Endodermal cell (in vitro differentiated cells): ENCODE data around the gene BRK1. TPM values are rescaled to one million over a fixed set of nuclear protein-coding genes. Genes with fewer than 3 reads are reported as not detected.

Experiments
- DNase-seq: peaks from one replicate; pipeline ENCODE4 v3.0.0-alpha.2; 2017
- H3K27ac ChIP-seq: 2 replicates; pipeline ENCODE4 v1.5.1; 2013; ENCODE audit warnings: mild to moderate bottlenecking, low read depth, low read length, moderate library complexity
- H3K27me3 ChIP-seq: 2 replicates; pipeline ENCODE4 v1.6.1; 2013; ENCODE audit warnings: mild to moderate bottlenecking, low read length, moderate library complexity; ENCODE audit not compliant: insufficient read depth, control insufficient read depth, poor library complexity, severe bottlenecking
- H3K36me3 ChIP-seq: 2 replicates; pipeline ENCODE4 v1.7.0; 2013; ENCODE audit warnings: mild to moderate bottlenecking, low read length, moderate library complexity; ENCODE audit not compliant: control insufficient read depth, insufficient read depth
- H3K4me1 ChIP-seq: one replicate; pipeline ENCODE4 v1.7.0; 2013; ENCODE audit warnings: low read length; ENCODE audit not compliant: control insufficient read depth, insufficient read depth
- H3K4me3 ChIP-seq: 2 replicates; pipeline ENCODE4 v1.5.1; 2013; ENCODE audit warnings: mild to moderate bottlenecking, low read length, moderate library complexity
- H3K9ac ChIP-seq: 2 replicates; pipeline ENCODE4 v1.6.1; 2013; ENCODE audit warnings: mild to moderate bottlenecking, low read length, moderate library complexity; ENCODE audit not compliant: poor library complexity, severe bottlenecking; ENCODE audit errors: extremely low read depth
- H3K9me3 ChIP-seq: 2 replicates; pipeline ENCODE4 v1.6.1; 2013; ENCODE audit warnings: mild to moderate bottlenecking, low read length, moderate library complexity; ENCODE audit not compliant: control insufficient read depth
- H3K27ac Mint-ChIP-seq: 2 replicates; pipeline ENCODE4 v1.8.0; 2020; ENCODE audit warnings: mixed read lengths
- H3K27me3 Mint-ChIP-seq: 2 replicates; pipeline ENCODE4 v1.8.0; 2021; ENCODE audit warnings: mild to moderate bottlenecking, mixed read lengths; ENCODE audit not compliant: insufficient read depth
- H3K36me3 Mint-ChIP-seq: 2 replicates; pipeline ENCODE4 v1.8.0; 2020; ENCODE audit warnings: low read depth, mixed read lengths
- H3K4me1 Mint-ChIP-seq: 2 replicates; pipeline ENCODE4 v1.8.0; 2020; ENCODE audit warnings: mixed read lengths
- H3K4me3 Mint-ChIP-seq: 2 replicates; pipeline ENCODE4 v1.8.0; 2020; ENCODE audit warnings: mild to moderate bottlenecking, moderate library complexity, mixed read lengths
- H3K9me3 Mint-ChIP-seq: 2 replicates; pipeline ENCODE4 v1.8.0; 2020; ENCODE audit warnings: mild to moderate bottlenecking, mixed read lengths
- CTCF ChIP-seq: fragments of 200-600 bp; sonication (generic); conservative IDR thresholded peaks from 2 replicates; pipeline ENCODE4 v1.5.0; 2021; ENCODE audit warnings: antibody characterized with exemption, mild to moderate bottlenecking
- whole genome bisulfite sequencing, 2 experiments: methylation state at CpG; one replicate each; pipeline versions ENCODE4 v1.1.5 to v1.1.7; 2013; ENCODE audit warnings: missing lambda C conversion rate in 2 of 2, mixed read lengths in 1 of 2; ENCODE audit not compliant: insufficient coverage in 1 of 2, insufficient read length in 1 of 2; 5-methylcytosine and 5-hydroxymethylcytosine counted together
- total RNA-seq, 2 donors: library from RNA; stranded (reverse); fragmentation: NEBNext Ultra II Directional in 1 of 2; extraction: Animal tissue kit (Norgen Biotek cat#: 25700) in 1 of 2; gene quantifications; 2 replicates in 1 of 2; 3 replicates in 1 of 2; pipeline ENCODE4 v1.2.1, GENCODE V29; 2021

The BRK1 gene
- total RNA-seq, 2 donors from 2014 or later, result 110 to 116 TPM

- no peak overlapping the region for H3K9ac ChIP-seq
- WGBS, 2 experiments, result 94 to 95% methylated on average over 8 to 14 of the region's 14 CpGs
- no peaks in the 10 kb centered on the region for H3K27me3 ChIP-seq
- H3K4me1 ChIP-seq, result no peaks in the 10 kb centered on the region
- Mint-ChIP-seq H3K36me3 (peaks cover 46% of the 10 kb centered on the region), H3K27me3 (no peaks in the 10 kb centered on the region), H3K4me3 (no peak overlapping the region), H3K4me1 (no peaks in the 10 kb centered on the region), H3K27ac (no peak overlapping the region), H3K9me3 (no peaks in the 10 kb centered on the region)
- no peak for TF ChIP-seq CTCF
- no peaks in the 10 kb centered on the region for H3K9me3 ChIP-seq
- no peak overlapping the region for H3K4me3 ChIP-seq
- peaks cover 35% of the 10 kb centered on the region for H3K36me3 ChIP-seq
- DNase-seq, result no peak
- H3K27ac ChIP-seq, result no peak overlapping the region
Measured at GRCh38 chr3:10154335-10155122, 39.1 kb downstream of the BRK1 start.

- no peak overlapping the region for H3K4me3 Mint-ChIP-seq
- no peaks in the 10 kb centered on the region for H3K27me3 ChIP-seq
- no peak for DNase-seq
- no peak overlapping the region for H3K27ac Mint-ChIP-seq
- H3K9me3 ChIP-seq, result no peaks in the 10 kb centered on the region
- no peak overlapping the region for H3K27ac ChIP-seq
- no peaks in the 10 kb centered on the region for H3K4me1 Mint-ChIP-seq
- H3K4me3 ChIP-seq, result no peak overlapping the region
- H3K4me1 ChIP-seq, result no peaks in the 10 kb centered on the region
- peaks cover 40% of the 10 kb centered on the region for H3K36me3 Mint-ChIP-seq
- no peaks in the 10 kb centered on the region for H3K27me3 Mint-ChIP-seq
- H3K9me3 Mint-ChIP-seq, result no peaks in the 10 kb centered on the region
- no peak overlapping the region for H3K9ac ChIP-seq
- WGBS, 2 experiments, result 98 to 100% methylated on average over 3 to 4 of the region's 4 CpGs
- no peak for TF ChIP-seq CTCF
- H3K36me3 ChIP-seq, result peaks cover 29% of the 10 kb centered on the region
Measured at GRCh38 chr3:10155123-10155472, 39.6 kb downstream of the BRK1 start.

- Histone ChIP-seq H3K27me3 (no peaks in the 10 kb centered on the region), H3K4me3 (no peak overlapping the region), H3K27ac (no peak overlapping the region), H3K9me3 (no peaks in the 10 kb centered on the region), H3K36me3 (peaks cover 23% of the 10 kb centered on the region), H3K9ac (no peak overlapping the region), H3K4me1 (no peaks in the 10 kb centered on the region)
- Mint-ChIP-seq H3K27me3 (no peaks in the 10 kb centered on the region), H3K9me3 (no peaks in the 10 kb centered on the region), H3K27ac (no peak overlapping the region), H3K4me3 (no peak overlapping the region), H3K36me3 (peaks cover 34% of the 10 kb centered on the region), H3K4me1 (no peaks in the 10 kb centered on the region)
- no peak for DNase-seq
- 93 to 100% methylated on average over 2 to 4 of the region's 4 CpGs for WGBS, 2 experiments
- TF ChIP-seq CTCF, result no peak
Measured at GRCh38 chr3:10155658-10156057, 40.2 kb downstream of the BRK1 start.
